NCI-H2227 (cell line): ENCODE results near the gene LDB2.

Source experiments
- DNase-seq: peaks from one replicate; lab custom pipeline; 2025; ENCODE audit not compliant: unreplicated experiment; lab: John Stamatoyannopoulos, UW

Gene LDB2

GRCh38 chr4:16760617-16761363, 137.7 kb downstream of the LDB2 start:
- no peak for DNase-seq

- no peak for DNase-seq
These were observed 138.4 kb downstream of the LDB2 start for GRCh38 chr4:16759931-16760582.

GRCh38 chr4:16758816-16759215, 139.6 kb downstream of the LDB2 start:
- DNase-seq = no peak

- DNase-seq = no peak
These were observed 140.2 kb downstream of the LDB2 start for GRCh38 chr4:16758255-16758654.

- DNase-seq = no peak
These were observed 141.3 kb downstream of the LDB2 start for GRCh38 chr4:16757080-16757521.

GRCh38 chr4:16754104-16754503, 144.3 kb downstream of the LDB2 start:
- DNase-seq = no peak

GRCh38 chr4:16752150-16752549, 146.3 kb downstream of the LDB2 start:
- DNase-seq = no peak

- no peak for DNase-seq
These were observed 147.4 kb downstream of the LDB2 start for GRCh38 chr4:16750882-16751642.

- no peak for DNase-seq
These were observed 148.2 kb downstream of the LDB2 start for GRCh38 chr4:16750216-16750615.

GRCh38 chr4:16745887-16746286, 152.6 kb downstream of the LDB2 start:
- no peak for DNase-seq

GRCh38 chr4:16745009-16745635, 153.3 kb downstream of the LDB2 start:
- no peak for DNase-seq

GRCh38 chr4:16741287-16741686, 157.2 kb downstream of the LDB2 start:
- DNase-seq = no peak

- DNase-seq = no peak
These were observed 158.3 kb downstream of the LDB2 start for GRCh38 chr4:16739997-16740624.

GRCh38 chr4:16738558-16738957, 159.9 kb downstream of the LDB2 start:
- DNase-seq = no peak

- no peak for DNase-seq
These were observed 164.9 kb downstream of the LDB2 start for GRCh38 chr4:16733509-16733908.

- DNase-seq = no peak
These were observed 165.7 kb downstream of the LDB2 start for GRCh38 chr4:16732741-16733140.

- DNase-seq = no peak
These were observed 166.6 kb downstream of the LDB2 start for GRCh38 chr4:16731776-16732380.

GRCh38 chr4:16730522-16731205, 167.8 kb downstream of the LDB2 start:
- no peak for DNase-seq

GRCh38 chr4:16729336-16729735, 169.1 kb downstream of the LDB2 start:
- DNase-seq = no peak

- no peak for DNase-seq
These were observed 169.6 kb downstream of the LDB2 start for GRCh38 chr4:16728849-16729248.
